CD14-positive monocyte (primary cell): ENCODE measurements around the gene PRRC2C. TPM values are rescaled to one million over a fixed set of nuclear protein-coding genes. Genes with fewer than 3 reads are reported as not detected.

Experiments used
- DNase-seq, 3 donors: peaks; one replicate each; pipeline ENCODE4 v3.0.0-alpha.2; 2011 to 2022
- H2AFZ ChIP-seq: 2 replicates; pipeline ENCODE4 v1.6.0; 2012; ENCODE audit warnings: mild to moderate bottlenecking, low read depth, low read length, inconsistent platforms; ENCODE audit not compliant: insufficient read depth, poor library complexity, severe bottlenecking
- H3K27ac ChIP-seq, 2 donors: 1 replicate in 1 of 2; 2 replicates in 1 of 2; pipeline ENCODE4 v1.5.1; 2012 to 2013; ENCODE audit warnings: low read length in 2 of 2, control low read depth in 1 of 2, inconsistent platforms in 1 of 2, low read depth in 1 of 2, mild to moderate bottlenecking in 1 of 2
- H3K27me3 ChIP-seq, 2 donors: one replicate each; pipeline versions ENCODE4 v1.6.0 to v1.6.1; 2011 to 2013; ENCODE audit warnings: low read length in 2 of 2; ENCODE audit not compliant: control insufficient read depth in 2 of 2, insufficient read depth in 2 of 2
- H3K36me3 ChIP-seq, 2 donors: replicated peaks in 1 of 2; 1 replicate in 1 of 2; 2 replicates in 1 of 2; pipeline versions ENCODE4 v1.5.1 to v1.6.1; 2012 to 2013; ENCODE audit warnings: low read length in 2 of 2, control low read depth in 1 of 2, inconsistent platforms in 1 of 2, mild to moderate bottlenecking in 1 of 2; ENCODE audit not compliant: insufficient read depth in 2 of 2, control insufficient read depth in 1 of 2
- H3K4me1 ChIP-seq, 2 donors: 1 replicate in 1 of 2; 2 replicates in 1 of 2; pipeline versions ENCODE4 v1.5.1 to v1.6.1; 2012 to 2013; ENCODE audit warnings: low read length in 2 of 2, control low read depth in 1 of 2, inconsistent platforms in 1 of 2, mild to moderate bottlenecking in 1 of 2, moderate library complexity in 1 of 2; ENCODE audit not compliant: insufficient read depth in 2 of 2, control insufficient read depth in 1 of 2
- H3K4me2 ChIP-seq: replicated peaks from 2 replicates; pipeline ENCODE3; 2012; ENCODE audit warnings: low read length, moderate library complexity, mild to moderate bottlenecking; ENCODE audit not compliant: poor library complexity, severe bottlenecking; ENCODE audit errors: extremely low read depth
- H3K4me3 ChIP-seq, 3 experiments: fragments of 200-600 bp in 1 of 3; sonication (generic) in 1 of 3; replicated peaks in 1 of 3; 1 replicate in 2 of 3; 2 replicates in 1 of 3; pipeline ENCODE4 v1.5.1; 2011 to 2013; ENCODE audit warnings: low read length in 3 of 3, mild to moderate bottlenecking in 3 of 3, control low read depth in 2 of 3, low read depth in 2 of 3, inconsistent platforms in 1 of 3, moderate library complexity in 1 of 3
- H3K79me2 ChIP-seq: 2 replicates; pipeline ENCODE4 v1.6.0; 2012; ENCODE audit warnings: mild to moderate bottlenecking, control low read depth, inconsistent platforms, low read length, moderate library complexity; ENCODE audit not compliant: insufficient read depth
- H3K9ac ChIP-seq: 2 replicates; pipeline ENCODE4 v1.6.0; 2017; ENCODE audit warnings: low read length, mild to moderate bottlenecking; ENCODE audit not compliant: insufficient read depth, poor library complexity, severe bottlenecking
- H3K9me3 ChIP-seq, 2 donors: replicated peaks in 1 of 2; 1 replicate in 1 of 2; 2 replicates in 1 of 2; pipeline versions ENCODE4 v1.5.1 to v1.6.1; 2012 to 2013; ENCODE audit warnings: low read length in 2 of 2, control low read depth in 1 of 2; ENCODE audit not compliant: control insufficient read depth in 1 of 2, insufficient read depth in 1 of 2
- H4K20me1 ChIP-seq: 2 replicates; pipeline ENCODE4 v1.6.0; 2012; ENCODE audit warnings: mild to moderate bottlenecking, low read length, control low read depth, moderate library complexity; ENCODE audit not compliant: insufficient read depth
- H3K27ac Mint-ChIP-seq, 7 donors: one replicate each; pipeline ENCODE4 v1.8.0; 2020; ENCODE audit warnings: mild to moderate bottlenecking in 7 of 7, mixed read lengths in 7 of 7, moderate library complexity in 6 of 7, inconsistent platforms in 2 of 7
- H3K27me3 Mint-ChIP-seq, 3 donors: one replicate each; pipeline ENCODE4 v1.8.0; 2021 to 2022; ENCODE audit warnings: low read depth in 3 of 3, mild to moderate bottlenecking in 3 of 3, mixed read lengths in 3 of 3, moderate library complexity in 3 of 3, inconsistent platforms in 1 of 3
- H3K36me3 Mint-ChIP-seq, 2 donors: one replicate each; pipeline ENCODE4 v1.8.0; 2020; ENCODE audit warnings: mixed read lengths in 2 of 2, inconsistent platforms in 1 of 2, mild to moderate bottlenecking in 1 of 2
- H3K4me1 Mint-ChIP-seq: one replicate; pipeline ENCODE4 v1.8.0; 2020; ENCODE audit warnings: mild to moderate bottlenecking, mixed read lengths
- H3K4me3 Mint-ChIP-seq, 2 donors: one replicate each; pipeline ENCODE4 v1.8.0; 2020; ENCODE audit warnings: mild to moderate bottlenecking in 2 of 2, mixed read lengths in 2 of 2, moderate library complexity in 1 of 2
- H3K9me3 Mint-ChIP-seq, 7 donors: one replicate each; pipeline ENCODE4 v1.8.0; 2020 to 2022; ENCODE audit warnings: mixed read lengths in 7 of 7, mild to moderate bottlenecking in 6 of 7, moderate library complexity in 6 of 7, inconsistent platforms in 2 of 7
- CTCF ChIP-seq: fragments of 200-600 bp; IDR thresholded peaks from one replicate; pipeline ENCODE4 v1.8.0; 2022; ENCODE audit warnings: antibody characterized with exemption, mild to moderate bottlenecking
- WGBS: methylation state at CpG from one replicate; pipeline ENCODE4 v1.1.5; 2013; ENCODE audit warnings: missing lambda C conversion rate; ENCODE audit not compliant: insufficient coverage; 5-methylcytosine and 5-hydroxymethylcytosine counted together
- intact Hi-C, 2 donors: fragments of 100-400 bp; cut with micrococcal nuclease; formaldehyde crosslinking; loops; one replicate each; pipeline versions ENCODE4 v1.15.0 to v1.15.1; 2023
- polyA plus RNA-seq, 3 donors: library from polyadenylated mRNA; depleted of rRNA in 1 of 3; unstranded in 2 of 3; stranded (reverse) in 1 of 3; fragments of 300-500 nt in 2 of 3; fragments of >200 nt in 1 of 3; fragmentation: Illumina TruSeq in 2 of 3; gene quantifications; 1 replicate in 2 of 3; 2 replicates in 1 of 3; pipeline ENCODE4 v1.2.3, GENCODE V29; 2012 to 2021

The PRRC2C gene
- polyA plus RNA-seq, 3 donors: 13.8 to 69.1 (median 15.6) TPM

- no peak for TF ChIP-seq CTCF
- Histone ChIP-seq H3K9ac (no peak overlapping the region), H3K27me3 (no peaks in the 10 kb centered on the region), H4K20me1 (no peaks in the 10 kb centered on the region), H3K4me2 (no peak overlapping the region), H3K4me3 (no peak overlapping the region), H3K36me3 (no peaks in the 10 kb centered on the region), H3K9me3 (no peaks in the 10 kb centered on the region), H3K27ac (no peak overlapping the region), H3K79me2 (no peaks in the 10 kb centered on the region), H2AFZ (no peak overlapping the region), H3K4me1 (no peaks in the 10 kb centered on the region)
- Mint-ChIP-seq H3K27me3 (no peaks in the 10 kb centered on the region), H3K9me3 (peaks cover 0 to 3% (median 0%) of the 10 kb centered on the region in 7 donors), H3K4me3 (no peak overlapping the region), H3K4me1 (no peaks in the 10 kb centered on the region), H3K27ac (no peak overlapping the region), H3K36me3 (no peaks in the 10 kb centered on the region)
- intact Hi-C loops: no loop called here
- 64% methylated on average over 1 of the region's 2 CpGs for WGBS
- DNase-seq: no peak
These were observed 131.3 kb downstream of the PRRC2C start for GRCh38 chr1:171616586-171616985.

- no peaks in the 10 kb centered on the region for H3K36me3 Mint-ChIP-seq
- no peaks in the 10 kb centered on the region for H3K27me3 ChIP-seq
- no peak within 1 kb of the TSS for H3K27ac ChIP-seq
- no peaks in the 10 kb centered on the region for H3K36me3 ChIP-seq
- H3K4me3 ChIP-seq: no peak within 1 kb of the TSS
- no peak within 1 kb of the TSS for H3K4me3 Mint-ChIP-seq
- H4K20me1 ChIP-seq: no peaks in the 10 kb centered on the region
- no peak within 1 kb of the TSS for H3K4me2 ChIP-seq
- H3K27ac Mint-ChIP-seq: no peak within 1 kb of the TSS
- H3K27me3 Mint-ChIP-seq: peaks cover 0 to 4% (median 0%) of the 10 kb centered on the region in 3 donors
- H3K79me2 ChIP-seq: no peaks in the 10 kb centered on the region
- no peak for DNase-seq
- peaks cover 0 to 3% (median 0%) of the 10 kb centered on the region in 7 donors for H3K9me3 Mint-ChIP-seq
- no peaks in the 10 kb centered on the region for H3K4me1 Mint-ChIP-seq
- intact Hi-C loops: no loop called here
- TF ChIP-seq CTCF: no peak
- H3K9ac ChIP-seq: no peak within 1 kb of the TSS
- no peaks in the 10 kb centered on the region for H3K9me3 ChIP-seq
- H3K4me1 ChIP-seq: no peaks in the 10 kb centered on the region
- 95% methylated on average over 3 of the region's 7 CpGs for whole genome bisulfite sequencing
- H2AFZ ChIP-seq: no peak within 1 kb of the TSS
These were observed 136.8 kb downstream of the PRRC2C start, which contains the start of gene MYOCOS for GRCh38 chr1:171622152-171622462. Gene MYOCOS, plus strand, starts transcription at chr1:171622243. Its CDS starts 1,641 bp downstream, at chr1:171623884.
